GM12878 (cell line): ENCODE measurements around the gene ATP2B1. TPM values are rescaled to one million over a fixed set of nuclear protein-coding genes. Genes with fewer than 3 reads are reported as not detected.
A peak's percentile ranks its signal among the peaks of the same experiment; 100 is the strongest.

Experiments used
- BHLHE40 ChIP-seq, 2 experiments: fragments of 450-650 bp in 1 of 2; IDR thresholded peaks; 2 replicates each; pipeline ENCODE4 v1.6.1; 2011 to 2017; ENCODE audit warnings: low read depth in 2 of 2, borderline replicate concordance in 1 of 2, improper control_type of control experiment in 1 of 2, low read length in 1 of 2, mild to moderate bottlenecking in 1 of 2
- CHD1 ChIP-seq: IDR thresholded peaks from 2 replicates; pipeline ENCODE4 v1.6.1; 2012; ENCODE audit warnings: low read depth, low read length, improper control_type of control experiment
- EP300 ChIP-seq, 2 experiments: fragments of 150-350 bp in 1 of 2; IDR thresholded peaks; 2 replicates each; pipeline ENCODE4 v1.6.1; 2011 to 2012; ENCODE audit warnings: low read depth in 2 of 2, low read length in 2 of 2, borderline replicate concordance in 1 of 2, improper control_type of control experiment in 1 of 2, inconsistent platforms in 1 of 2; ENCODE audit not compliant: control insufficient read depth in 1 of 2
- HDGF ChIP-seq: fragments of 450-650 bp; IDR thresholded peaks from 2 replicates; pipeline ENCODE4 v1.6.1; 2016; ENCODE audit warnings: antibody characterized with exemption
- IKZF2 ChIP-seq, 2 experiments: fragments of 450-650 bp; IDR thresholded peaks; 2 replicates each; pipeline ENCODE4 v1.6.1; 2017; ENCODE audit warnings: mild to moderate bottlenecking in 2 of 2, moderate library complexity in 2 of 2
- MEF2A ChIP-seq: IDR thresholded peaks from 2 replicates; pipeline ENCODE4 v1.6.1; 2011; ENCODE audit warnings: low read depth, mild to moderate bottlenecking, low read length, moderate library complexity; ENCODE audit not compliant: insufficient read depth
- PAX5 ChIP-seq: IDR thresholded peaks from 2 replicates; pipeline ENCODE4 v1.6.1; 2011; ENCODE audit warnings: low read depth, low read length, borderline replicate concordance
- PKNOX1 ChIP-seq: fragments of 450-650 bp; IDR thresholded peaks from 2 replicates; pipeline ENCODE4 v1.6.1; 2016; ENCODE audit warnings: mild to moderate bottlenecking
- POLR2A ChIP-seq: IDR thresholded peaks from 2 replicates; pipeline ENCODE4 v1.6.1; 2011; ENCODE audit warnings: low read depth, mild to moderate bottlenecking, low read length
- RAD21 ChIP-seq: IDR thresholded peaks from 2 replicates; pipeline ENCODE4 v1.6.1; 2011; ENCODE audit warnings: mild to moderate bottlenecking, low read depth, low read length, moderate library complexity; ENCODE audit not compliant: insufficient read depth
- RELA ChIP-seq: fragments of 450-650 bp; IDR thresholded peaks from 2 replicates; pipeline ENCODE4 v1.8.0; 2014; ENCODE audit warnings: borderline replicate concordance; ENCODE audit not compliant: partially characterized antibody
- SKIL ChIP-seq: fragments of 450-650 bp; IDR thresholded peaks from 2 replicates; pipeline ENCODE4 v1.6.1; 2017; ENCODE audit warnings: mild to moderate bottlenecking, low read depth, inconsistent platforms; ENCODE audit not compliant: poor library complexity, severe bottlenecking
- ZBED1 ChIP-seq: IDR thresholded peaks from 2 replicates; pipeline ENCODE4 v1.6.1; 2016; ENCODE audit warnings: borderline replicate concordance
- ZNF207 ChIP-seq: fragments of 450-650 bp; IDR thresholded peaks from 2 replicates; pipeline ENCODE4 v1.6.1; 2014; ENCODE audit warnings: antibody characterized with exemption, mild to moderate bottlenecking, borderline replicate concordance
- ZNF592 ChIP-seq: fragments of 450-650 bp; IDR thresholded peaks from 2 replicates; pipeline ENCODE4 v1.6.1; 2017; ENCODE audit warnings: mild to moderate bottlenecking, moderate library complexity
- polyA plus RNA-seq, 11 experiments: library from polyadenylated mRNA; depleted of rRNA in 4 of 11; unstranded in 6 of 11; stranded (reverse) in 5 of 11; fragments of >200 nt; fragmentation: Nextera tagmentation in 4 of 11; fragmentation: Illumina TruSeq in 1 of 11; extraction: Ambion mirVana in 4 of 11; extraction: Trizol in 1 of 11; gene quantifications; 1 replicate in 1 of 11; 2 replicates in 10 of 11; pipeline versions ENCODE4 v1.2.1 to v1.2.3, GENCODE V29; 2011 to 2016; ENCODE audit warnings: inconsistent platforms in 2 of 11, missing spikeins in 2 of 11, low read depth in 1 of 11
- total RNA-seq, 4 experiments: library from RNA; depleted of rRNA in 3 of 4; stranded (reverse); fragments of >200 nt in 3 of 4; fragmentation: Illumina TruSeq in 1 of 4; extraction: Trizol in 1 of 4; gene quantifications; 2 replicates each; pipeline versions ENCODE4 v1.2.1 to v1.2.3, GENCODE V29; 2013 to 2021
- TF ChIP-seq, protein P1 (sequence below): IDR thresholded peaks from 2 replicates; pipeline ENCODE4 v1.6.1; 2012; ENCODE audit warnings: low read depth, low read length, improper control_type of control experiment
- TF ChIP-seq, protein P2 (sequence below): IDR thresholded peaks from 2 replicates; pipeline ENCODE4 v1.6.1; 2012; ENCODE audit warnings: mild to moderate bottlenecking, low read depth, low read length

Gene ATP2B1
- total and polyA plus RNA-seq, 10 of the 15 experiments (the other 5 are each of a cell fraction or from before 2014, with no cell fraction given), result 15.9 to 67.8 (median 48.5) TPM

DNA sequence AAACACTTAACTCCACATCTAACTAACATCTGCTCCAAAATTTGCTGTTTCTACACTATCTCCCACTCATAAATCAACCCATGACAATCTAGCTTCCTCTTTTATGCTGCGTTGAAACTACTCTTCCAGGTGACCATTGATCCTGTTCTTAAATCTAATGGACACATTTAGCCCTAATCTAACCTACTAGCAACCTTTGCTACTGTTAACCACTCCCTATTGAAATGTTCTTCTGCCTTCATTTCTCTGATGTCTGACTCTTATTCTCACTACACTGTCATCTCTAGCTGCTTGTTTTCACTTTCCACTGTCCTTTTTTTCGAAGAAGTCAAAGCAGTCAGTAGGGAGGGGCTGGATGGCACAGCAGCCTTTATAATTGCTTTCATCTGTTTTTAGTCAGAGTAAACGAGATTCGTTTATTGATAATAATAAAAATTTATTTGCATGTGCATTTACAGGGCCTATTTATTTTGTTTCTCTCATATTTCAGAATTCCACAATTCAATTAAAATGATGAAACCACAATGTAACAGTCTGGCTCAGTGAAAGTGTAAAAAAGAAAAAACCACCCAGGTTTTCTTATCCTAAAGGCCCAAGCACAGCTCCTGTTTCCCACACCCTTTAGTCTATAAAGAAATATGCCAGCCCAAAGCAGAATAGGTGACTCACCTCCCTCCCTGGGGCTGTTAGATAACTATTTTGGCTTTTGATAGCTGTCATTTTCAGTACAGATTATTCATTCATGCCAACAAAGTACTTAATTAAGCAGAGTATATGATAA, 44.9 kb downstream of the ATP2B1 start (continued):
- no peak for TF ChIP-seq EP300 (IDR thresholded peaks at IDR 0.05; ENCODE audit: borderline replicate concordance in 1 of 2, control insufficient read depth in 1 of 2, low read depth in 2 of 2, low read length in 2 of 2)
- no peak for TF ChIP-seq MEF2A
- TF ChIP-seq, protein P1, sequence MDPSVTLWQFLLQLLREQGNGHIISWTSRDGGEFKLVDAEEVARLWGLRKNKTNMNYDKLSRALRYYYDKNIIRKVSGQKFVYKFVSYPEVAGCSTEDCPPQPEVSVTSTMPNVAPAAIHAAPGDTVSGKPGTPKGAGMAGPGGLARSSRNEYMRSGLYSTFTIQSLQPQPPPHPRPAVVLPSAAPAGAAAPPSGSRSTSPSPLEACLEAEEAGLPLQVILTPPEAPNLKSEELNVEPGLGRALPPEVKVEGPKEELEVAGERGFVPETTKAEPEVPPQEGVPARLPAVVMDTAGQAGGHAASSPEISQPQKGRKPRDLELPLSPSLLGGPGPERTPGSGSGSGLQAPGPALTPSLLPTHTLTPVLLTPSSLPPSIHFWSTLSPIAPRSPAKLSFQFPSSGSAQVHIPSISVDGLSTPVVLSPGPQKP, result no peak
- TF ChIP-seq ZNF592, result no peak
- TF ChIP-seq ZNF207, result no peak
- TF ChIP-seq CHD1, result no peak
- peak; percentile 76 for TF ChIP-seq PKNOX1
- peak; percentile 45; the same call in 1 of the 2 replicates for TF ChIP-seq HDGF
- no peak for TF ChIP-seq POLR2A
- TF ChIP-seq ZBED1, result no peak
- TF ChIP-seq, protein P2, sequence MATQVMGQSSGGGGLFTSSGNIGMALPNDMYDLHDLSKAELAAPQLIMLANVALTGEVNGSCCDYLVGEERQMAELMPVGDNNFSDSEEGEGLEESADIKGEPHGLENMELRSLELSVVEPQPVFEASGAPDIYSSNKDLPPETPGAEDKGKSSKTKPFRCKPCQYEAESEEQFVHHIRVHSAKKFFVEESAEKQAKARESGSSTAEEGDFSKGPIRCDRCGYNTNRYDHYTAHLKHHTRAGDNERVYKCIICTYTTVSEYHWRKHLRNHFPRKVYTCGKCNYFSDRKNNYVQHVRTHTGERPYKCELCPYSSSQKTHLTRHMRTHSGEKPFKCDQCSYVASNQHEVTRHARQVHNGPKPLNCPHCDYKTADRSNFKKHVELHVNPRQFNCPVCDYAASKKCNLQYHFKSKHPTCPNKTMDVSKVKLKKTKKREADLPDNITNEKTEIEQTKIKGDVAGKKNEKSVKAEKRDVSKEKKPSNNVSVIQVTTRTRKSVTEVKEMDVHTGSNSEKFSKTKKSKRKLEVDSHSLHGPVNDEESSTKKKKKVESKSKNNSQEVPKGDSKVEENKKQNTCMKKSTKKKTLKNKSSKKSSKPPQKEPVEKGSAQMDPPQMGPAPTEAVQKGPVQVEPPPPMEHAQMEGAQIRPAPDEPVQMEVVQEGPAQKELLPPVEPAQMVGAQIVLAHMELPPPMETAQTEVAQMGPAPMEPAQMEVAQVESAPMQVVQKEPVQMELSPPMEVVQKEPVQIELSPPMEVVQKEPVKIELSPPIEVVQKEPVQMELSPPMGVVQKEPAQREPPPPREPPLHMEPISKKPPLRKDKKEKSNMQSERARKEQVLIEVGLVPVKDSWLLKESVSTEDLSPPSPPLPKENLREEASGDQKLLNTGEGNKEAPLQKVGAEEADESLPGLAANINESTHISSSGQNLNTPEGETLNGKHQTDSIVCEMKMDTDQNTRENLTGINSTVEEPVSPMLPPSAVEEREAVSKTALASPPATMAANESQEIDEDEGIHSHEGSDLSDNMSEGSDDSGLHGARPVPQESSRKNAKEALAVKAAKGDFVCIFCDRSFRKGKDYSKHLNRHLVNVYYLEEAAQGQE, result no peak
- TF ChIP-seq SKIL, result no peak
- TF ChIP-seq RAD21, result no peak
- no peak for TF ChIP-seq PAX5
- TF ChIP-seq IKZF2 (IDR thresholded peaks at IDR 0.05), result peak; percentile 53 to 57
- no peak for TF ChIP-seq BHLHE40 (IDR thresholded peaks at IDR 0.05; ENCODE audit: borderline replicate concordance in 1 of 2, low read depth in 2 of 2, low read length in 1 of 2)
- no peak for TF ChIP-seq RELA
